Gastrocnemius medialis (tissue), 4 donors: ENCODE measurements around the gene EXOC3L4. TPM values are rescaled to one million over a fixed set of nuclear protein-coding genes. Genes with fewer than 3 reads are reported as not detected.

ENCODE experiments used
- ATAC-seq, 2 donors: fragments of 150-250 bp; one replicate each; pipeline ENCODE4 v1.9.1; 2016
- DNase-seq, 2 donors: peaks; one replicate each; pipeline ENCODE4 v3.0.0-alpha.2; 2019
- H3K27ac ChIP-seq, 4 donors: fragments of 200-600 bp; sonication (generic); 1 replicate in 1 of 4; 2 replicates in 3 of 4; pipeline ENCODE4 v1.5.1; 2016 to 2018; ENCODE audit warnings: mild to moderate bottlenecking in 2 of 4, moderate library complexity in 1 of 4
- H3K27me3 ChIP-seq, 3 donors: fragments of 200-600 bp; sonication (generic) in 2 of 3; 1 replicate in 1 of 3; 2 replicates in 2 of 3; pipeline versions ENCODE4 v1.5.1 to v1.6.0; 2016 to 2019; ENCODE audit warnings: mild to moderate bottlenecking in 1 of 3, moderate library complexity in 1 of 3
- H3K36me3 ChIP-seq, 2 donors: fragments of 200-600 bp; sonication (generic) in 1 of 2; one replicate each; pipeline ENCODE4 v1.5.1; 2017 to 2018
- H3K4me1 ChIP-seq, 2 donors: fragments of 200-600 bp; sonication (generic) in 1 of 2; one replicate each; pipeline ENCODE4 v1.5.1; 2016 to 2017; ENCODE audit warnings: mild to moderate bottlenecking in 2 of 2
- H3K4me3 ChIP-seq, 4 donors: fragments of 200-600 bp; sonication (generic) in 3 of 4; 1 replicate in 1 of 4; 2 replicates in 3 of 4; pipeline ENCODE4 v1.5.1; 2016 to 2019; ENCODE audit warnings: mild to moderate bottlenecking in 2 of 4
- H3K9me3 ChIP-seq, 3 donors: fragments of 200-600 bp; sonication (generic) in 2 of 3; 1 replicate in 1 of 3; 2 replicates in 2 of 3; pipeline ENCODE4 v1.5.1; 2016 to 2019
- CTCF ChIP-seq, 5 experiments: fragments of 450-650 bp in 3 of 5; fragments of 200-600 bp in 2 of 5; sonication (generic) in 2 of 5; IDR thresholded peaks in 4 of 5; conservative IDR thresholded peaks in 1 of 5; 1 replicate in 4 of 5; 2 replicates in 1 of 5; pipeline ENCODE4 v1.5.1; 2016 to 2019; ENCODE audit warnings: antibody characterized with exemption in 5 of 5, mild to moderate bottlenecking in 3 of 5, moderate library complexity in 3 of 5
- POLR2A ChIP-seq, 2 donors: fragments of 450-650 bp; IDR thresholded peaks; one replicate each; pipeline ENCODE4 v1.6.1; 2017; ENCODE audit warnings: antibody characterized with exemption in 2 of 2, mild to moderate bottlenecking in 2 of 2, moderate library complexity in 2 of 2
- in situ Hi-C, 4 donors: fragments of 200-750 bp; cut with MboI; loops; one replicate each; pipeline versions ENCODE4 v1.15.0 to v1.8.0; 2017; ENCODE audit warnings: low sequenced_read_pairs in 4 of 4
- intact Hi-C: fragments of 100-400 bp; cut with DNase I; formaldehyde crosslinking; loops from one replicate; pipeline ENCODE4 v1.15.1; 2023; ENCODE audit warnings: low total_unique reads
- total RNA-seq, 4 donors: library from RNA; depleted of rRNA; stranded (reverse); fragments of >200 nt; gene quantifications; one replicate each; pipeline versions ENCODE4 v1.1.0 to v1.2.3, GENCODE V29; 2016

Gene EXOC3L4
- total RNA-seq, 4 donors from 2014 or later: 0.35 to 2.4 TPM; not detected in 2

DNA sequence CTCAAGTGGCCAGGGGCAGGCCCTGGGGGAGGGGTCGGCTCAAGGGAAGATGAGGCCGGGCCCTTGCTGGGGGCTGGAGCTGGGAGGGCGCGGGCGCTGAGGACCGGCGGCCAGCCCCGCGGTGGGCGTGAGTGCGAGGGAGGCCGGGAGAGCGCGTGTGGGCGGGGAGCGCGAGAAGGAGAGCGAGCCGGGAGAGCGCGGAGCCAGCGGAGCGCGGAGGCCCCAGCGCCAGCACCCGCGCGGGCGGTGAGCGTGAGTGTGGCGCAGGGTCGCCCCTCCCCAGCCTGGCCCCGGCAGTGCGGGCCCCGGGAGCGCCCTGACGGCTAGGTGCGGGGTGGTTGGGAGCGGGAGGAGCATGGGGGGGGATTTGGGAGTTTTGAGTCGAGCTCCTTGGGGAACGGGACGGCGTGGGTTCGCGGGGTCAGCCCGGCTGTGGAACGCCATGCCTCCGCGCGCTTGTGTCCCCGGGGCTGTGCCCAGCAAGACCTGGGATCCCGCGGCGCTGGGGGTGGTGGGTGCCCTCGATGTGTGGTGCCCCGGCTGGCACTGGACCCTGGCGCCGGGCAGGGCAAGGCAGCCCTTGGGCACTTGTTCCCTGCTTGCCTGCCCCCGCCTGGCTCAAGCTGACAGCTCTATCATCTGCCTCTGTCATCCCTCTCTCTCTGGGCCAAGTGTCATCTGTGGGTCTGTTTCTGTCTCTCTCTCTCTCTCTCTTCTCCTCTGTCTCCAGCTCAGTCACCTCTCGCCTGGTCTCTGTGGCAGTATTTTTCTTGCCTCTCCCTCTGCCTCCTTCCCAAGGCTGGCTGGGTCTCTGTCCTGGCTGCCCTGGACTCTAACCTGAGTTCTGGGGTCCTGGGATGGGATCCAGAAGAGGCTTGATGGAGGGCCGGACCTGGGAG, 10.3 kb upstream of the EXOC3L4 start, which contains the start of gene LBHD2:
Gene LBHD2, plus strand, starts transcription at position 190 of the 899 bp plus-strand sequence. CDS start 1,803 bp downstream, outside the sequence.
- Histone ChIP-seq H3K4me3 (peak within 1 kb of the TSS in 1 of 4 donors; percentile 21), H3K27ac (no peak within 1 kb of the TSS), H3K36me3 (no peaks in the 10 kb centered on the region), H3K9me3 (no peaks in the 10 kb centered on the region), H3K27me3 (peaks cover 4 to 22% (median 9%) of the 10 kb centered on the region in 3 donors), H3K4me1 (no peaks in the 10 kb centered on the region)
- in situ Hi-C loops (loop anchor here in 1 of 4 donors (25.0 kb wide), 1 partner anchor 203 kb away; no protein-coding TSS in a partner anchor), intact Hi-C loops (no loop called here)
- TF ChIP-seq POLR2A (IDR thresholded peaks at IDR 0.05) (no peak), CTCF (IDR thresholded peaks at IDR 0.05 in 4 of 5, conservative IDR thresholded peaks at IDR 0.05 in 1 of 5) (no peak)
- DNase-seq (no peak), ATAC-seq (no peak)

- no peaks in the 10 kb centered on the region for H3K36me3 ChIP-seq
- H3K27ac ChIP-seq: no peak overlapping the region
- H3K4me3 ChIP-seq: no peak overlapping the region
- in situ Hi-C loops (loop anchor here in 1 of 4 donors (25.0 kb wide), 1 partner anchor 202 kb away; no protein-coding TSS in a partner anchor), intact Hi-C loops (no loop called here)
- H3K27me3 ChIP-seq: peaks cover 4 to 22% (median 9%) of the 10 kb centered on the region in 3 donors
- ATAC-seq (no peak), DNase-seq (no peak)
- TF ChIP-seq CTCF (IDR thresholded peaks at IDR 0.05 in 4 of 5, conservative IDR thresholded peaks at IDR 0.05 in 1 of 5): no peak
- H3K4me1 ChIP-seq: no peaks in the 10 kb centered on the region
- H3K9me3 ChIP-seq: no peaks in the 10 kb centered on the region
These were observed 9.1 kb upstream of the EXOC3L4 start for GRCh38 chr14:103085106-103086091.

DNA sequence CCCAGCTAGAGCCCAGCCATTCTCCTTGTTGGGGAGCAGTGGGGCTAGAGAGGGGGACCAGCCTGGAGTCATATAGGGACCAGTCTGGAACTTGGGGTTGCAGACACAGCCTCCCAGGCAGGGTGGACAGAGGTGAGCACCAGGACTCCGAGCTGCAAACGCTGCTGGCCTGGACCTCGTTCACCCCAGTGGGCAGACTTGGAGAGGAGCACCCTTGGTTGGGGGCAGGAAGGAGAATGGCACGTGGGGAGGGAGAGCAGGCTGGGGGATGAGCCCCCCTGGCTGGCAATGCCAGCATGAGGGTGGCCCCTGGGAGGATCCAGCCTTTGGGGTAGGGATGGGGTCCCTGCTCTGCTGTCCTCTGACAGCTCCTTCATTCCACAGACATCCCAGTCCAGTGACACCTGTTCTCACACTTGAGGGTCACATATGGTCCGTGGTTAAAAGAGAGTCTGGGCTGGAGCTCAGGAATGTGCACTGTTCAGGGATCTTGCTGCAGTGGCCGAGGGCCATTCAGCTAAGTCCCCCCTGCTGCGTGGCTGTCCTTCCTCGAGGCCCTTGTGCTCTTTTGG, 7.7 kb upstream of the EXOC3L4 start:
- no peak for DNase-seq
- no peak for ATAC-seq
- H3K9me3 ChIP-seq: no peaks in the 10 kb centered on the region
- no peak overlapping the region for H3K27ac ChIP-seq
- in situ Hi-C loops (loop anchor here in 1 of 4 donors (25.0 kb wide), 1 partner anchor 200 kb away; no protein-coding TSS in a partner anchor), intact Hi-C loops (no loop called here)
- H3K27me3 ChIP-seq: peaks cover 4 to 22% (median 7%) of the 10 kb centered on the region in 3 donors
- H3K36me3 ChIP-seq: no peaks in the 10 kb centered on the region
- H3K4me3 ChIP-seq: no peak overlapping the region
- TF ChIP-seq CTCF (IDR thresholded peaks at IDR 0.05 in 4 of 5, conservative IDR thresholded peaks at IDR 0.05 in 1 of 5): no peak
- TF ChIP-seq POLR2A (IDR thresholded peaks at IDR 0.05): no peak
- peaks cover 0 to 8% of the 10 kb centered on the region in 2 donors for H3K4me1 ChIP-seq

GRCh38 chr14:103087343-103087835, 7.1 kb upstream of the EXOC3L4 start:
- DNase-seq (no peak), ATAC-seq (no peak)
- Histone ChIP-seq H3K36me3 (no peaks in the 10 kb centered on the region), H3K27ac (no peak overlapping the region), H3K9me3 (no peaks in the 10 kb centered on the region), H3K4me3 (no peak overlapping the region), H3K4me1 (peaks cover 0 to 8% of the 10 kb centered on the region in 2 donors), H3K27me3 (peaks cover 4 to 17% (median 7%) of the 10 kb centered on the region in 3 donors)
- no peak for TF ChIP-seq CTCF (IDR thresholded peaks at IDR 0.05 in 4 of 5, conservative IDR thresholded peaks at IDR 0.05 in 1 of 5)
- intact Hi-C loops: no loop called here
- in situ Hi-C loops: loop anchor here in 1 of 4 donors (25.0 kb wide), 1 partner anchor 200 kb away; no protein-coding TSS in a partner anchor
